Thoracic aorta (tissue), 2 donors: Measurements from ENCODE around the gene LRRC70. TPM values are rescaled to one million over a fixed set of nuclear protein-coding genes. Genes with fewer than 3 reads are reported as not detected.
A peak's percentile ranks its signal among the peaks of the same experiment; 100 is the strongest.

Experiments used
- ATAC-seq: fragments of 150-250 bp; one replicate; pipeline ENCODE4 v1.8.0; 2017; ENCODE audit warnings: low read depth; ENCODE audit not compliant: insufficient number of reproducible peaks, low FRiP score
- DNase-seq: peaks from one replicate; pipeline ENCODE4 v3.0.0-alpha.2; 2020; ENCODE audit warnings: low spot score
- H3K27ac ChIP-seq, 2 donors: fragments of 200-600 bp; sonication (generic); 1 replicate in 1 of 2; 2 replicates in 1 of 2; pipeline ENCODE4 v1.5.1; 2016; ENCODE audit warnings: mild to moderate bottlenecking in 2 of 2, moderate library complexity in 2 of 2
- H3K27me3 ChIP-seq: fragments of 200-600 bp; sonication (generic); replicated peaks from 2 replicates; pipeline ENCODE4 v1.6.0; 2016; ENCODE audit warnings: mild to moderate bottlenecking; ENCODE audit not compliant: insufficient read depth
- H3K36me3 ChIP-seq: fragments of 200-600 bp; sonication (generic); one replicate; pipeline ENCODE4 v1.5.1; 2016
- H3K4me1 ChIP-seq, 2 donors: fragments of 200-600 bp; sonication (generic); 1 replicate in 1 of 2; 2 replicates in 1 of 2; pipeline versions ENCODE4 v1.5.1 to v1.6.0; 2016; ENCODE audit warnings: low read depth in 2 of 2, mild to moderate bottlenecking in 1 of 2; ENCODE audit not compliant: control insufficient read depth in 1 of 2
- H3K4me3 ChIP-seq: fragments of 200-600 bp; sonication (generic); 2 replicates; pipeline ENCODE4 v1.5.1; 2016; ENCODE audit warnings: mild to moderate bottlenecking
- H3K9me3 ChIP-seq: fragments of 200-600 bp; sonication (generic); 2 replicates; pipeline ENCODE4 v1.5.1; 2016
- total RNA-seq, 2 donors: library from RNA; depleted of rRNA; stranded (reverse); fragments of >200 nt; gene quantifications; one replicate each; pipeline versions ENCODE4 v1.1.0 to v1.2.3, GENCODE V29; 2016
- TF ChIP-seq, protein P1 (sequence below): fragments of 200-600 bp; sonication (generic); IDR thresholded peaks from one replicate; pipeline ENCODE4 v1.5.1; 2019; ENCODE audit warnings: antibody characterized with exemption

Gene LRRC70, protein sequence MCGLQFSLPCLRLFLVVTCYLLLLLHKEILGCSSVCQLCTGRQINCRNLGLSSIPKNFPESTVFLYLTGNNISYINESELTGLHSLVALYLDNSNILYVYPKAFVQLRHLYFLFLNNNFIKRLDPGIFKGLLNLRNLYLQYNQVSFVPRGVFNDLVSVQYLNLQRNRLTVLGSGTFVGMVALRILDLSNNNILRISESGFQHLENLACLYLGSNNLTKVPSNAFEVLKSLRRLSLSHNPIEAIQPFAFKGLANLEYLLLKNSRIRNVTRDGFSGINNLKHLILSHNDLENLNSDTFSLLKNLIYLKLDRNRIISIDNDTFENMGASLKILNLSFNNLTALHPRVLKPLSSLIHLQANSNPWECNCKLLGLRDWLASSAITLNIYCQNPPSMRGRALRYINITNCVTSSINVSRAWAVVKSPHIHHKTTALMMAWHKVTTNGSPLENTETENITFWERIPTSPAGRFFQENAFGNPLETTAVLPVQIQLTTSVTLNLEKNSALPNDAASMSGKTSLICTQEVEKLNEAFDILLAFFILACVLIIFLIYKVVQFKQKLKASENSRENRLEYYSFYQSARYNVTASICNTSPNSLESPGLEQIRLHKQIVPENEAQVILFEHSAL
- total RNA-seq = 1 to 10 TPM; 3.6 to 4.2 TPM

DNA sequence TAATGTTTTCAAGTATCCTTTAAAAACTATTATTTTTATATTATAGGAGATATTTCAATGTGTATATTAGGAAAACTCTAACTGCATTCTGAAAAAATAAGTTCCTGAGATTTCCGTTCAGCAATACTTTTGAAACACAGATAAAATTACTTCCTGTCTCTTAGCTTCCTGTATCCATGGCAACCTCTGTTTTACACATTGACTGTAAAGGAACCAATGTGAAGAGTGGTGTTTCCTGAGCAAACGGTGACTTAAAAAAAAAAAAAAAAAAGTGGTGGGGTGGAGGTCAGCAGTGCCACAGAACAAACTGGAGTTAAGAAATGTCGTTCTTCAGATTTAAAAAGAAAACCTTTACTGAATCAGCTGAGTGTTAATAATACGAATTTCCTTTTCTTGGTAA, at the start of gene LRRC70:
Gene LRRC70 (plus strand): TSS at position 280 of the 400 bp plus-strand sequence. CDS start 620 bp downstream, outside the sequence.
- Histone ChIP-seq H3K4me3 (peak within 1 kb of the TSS; percentile 2), H3K36me3 (no peaks in the 10 kb centered on the region), H3K4me1 (no peaks in the 10 kb centered on the region), H3K9me3 (no peaks in the 10 kb centered on the region), H3K27me3 (no peaks in the 10 kb centered on the region), H3K27ac (no peak within 1 kb of the TSS)
- TF ChIP-seq, protein P1, sequence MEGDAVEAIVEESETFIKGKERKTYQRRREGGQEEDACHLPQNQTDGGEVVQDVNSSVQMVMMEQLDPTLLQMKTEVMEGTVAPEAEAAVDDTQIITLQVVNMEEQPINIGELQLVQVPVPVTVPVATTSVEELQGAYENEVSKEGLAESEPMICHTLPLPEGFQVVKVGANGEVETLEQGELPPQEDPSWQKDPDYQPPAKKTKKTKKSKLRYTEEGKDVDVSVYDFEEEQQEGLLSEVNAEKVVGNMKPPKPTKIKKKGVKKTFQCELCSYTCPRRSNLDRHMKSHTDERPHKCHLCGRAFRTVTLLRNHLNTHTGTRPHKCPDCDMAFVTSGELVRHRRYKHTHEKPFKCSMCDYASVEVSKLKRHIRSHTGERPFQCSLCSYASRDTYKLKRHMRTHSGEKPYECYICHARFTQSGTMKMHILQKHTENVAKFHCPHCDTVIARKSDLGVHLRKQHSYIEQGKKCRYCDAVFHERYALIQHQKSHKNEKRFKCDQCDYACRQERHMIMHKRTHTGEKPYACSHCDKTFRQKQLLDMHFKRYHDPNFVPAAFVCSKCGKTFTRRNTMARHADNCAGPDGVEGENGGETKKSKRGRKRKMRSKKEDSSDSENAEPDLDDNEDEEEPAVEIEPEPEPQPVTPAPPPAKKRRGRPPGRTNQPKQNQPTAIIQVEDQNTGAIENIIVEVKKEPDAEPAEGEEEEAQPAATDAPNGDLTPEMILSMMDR = no peak
- DNase-seq (no peak), ATAC-seq (no peak)

DNA sequence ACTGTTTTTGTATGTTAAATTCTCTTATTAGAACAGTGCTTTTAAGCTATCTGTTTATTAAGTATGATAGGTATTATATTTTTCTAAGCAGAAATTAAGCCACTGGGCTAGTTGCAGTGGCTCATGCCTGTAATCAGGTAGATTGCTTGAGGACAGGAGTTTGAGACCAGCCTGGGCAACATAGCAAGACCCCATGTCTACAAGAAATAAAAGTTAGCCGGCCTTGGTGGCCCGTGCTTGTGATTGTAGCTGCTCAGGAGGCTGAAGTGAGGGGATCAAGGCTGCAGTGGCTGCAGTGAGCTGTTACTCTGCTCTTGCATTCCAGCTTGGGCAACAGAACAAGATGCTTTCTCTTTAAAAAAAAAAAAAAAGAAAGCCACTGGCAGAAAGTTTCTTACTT, 45.0 kb upstream of the LRRC70 start:
- Histone ChIP-seq H3K9me3 (no peaks in the 10 kb centered on the region), H3K27me3 (no peaks in the 10 kb centered on the region), H3K4me3 (no peak overlapping the region), H3K27ac (no peak overlapping the region), H3K36me3 (peaks cover 4% of the 10 kb centered on the region), H3K4me1 (no peaks in the 10 kb centered on the region)
- DNase-seq (no peak), ATAC-seq (no peak)
- TF ChIP-seq, protein P1 = no peak

DNA sequence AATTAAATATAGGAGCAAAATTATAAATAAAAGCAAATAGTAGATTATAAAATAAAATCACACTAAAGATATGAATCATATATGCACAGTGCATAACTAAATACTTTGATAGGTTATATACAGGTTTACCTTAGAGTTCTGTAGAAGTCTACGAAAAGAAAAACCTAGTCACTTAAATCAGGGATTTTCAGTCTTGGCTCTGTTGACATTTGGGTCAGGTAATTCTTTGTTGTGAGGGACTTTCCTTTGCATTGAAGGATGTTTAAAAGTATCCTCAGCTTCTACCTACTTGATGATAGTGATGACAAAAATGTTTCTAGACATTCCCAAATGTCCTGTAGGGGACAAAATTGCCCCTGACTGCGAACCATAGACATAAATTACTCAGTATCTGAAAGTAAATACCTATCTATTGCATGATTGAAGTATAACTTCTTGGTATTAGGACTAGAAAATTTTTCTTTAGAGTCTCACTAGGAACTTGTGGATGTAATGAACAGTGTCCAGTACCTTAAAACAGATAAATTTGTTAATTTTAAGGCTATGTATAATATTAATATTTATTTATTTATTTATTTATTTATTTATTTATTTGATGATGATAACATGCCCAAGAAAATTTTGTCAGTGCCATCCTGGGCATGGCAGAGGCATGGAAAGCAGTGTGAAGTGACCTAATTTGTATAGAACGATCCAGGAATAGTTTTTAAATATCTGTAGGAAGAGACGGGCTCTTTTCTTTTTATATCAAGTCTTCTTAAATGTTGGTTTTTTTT, 44.0 kb upstream of the LRRC70 start:
- Histone ChIP-seq H3K27ac (no peak overlapping the region), H3K4me3 (no peak overlapping the region), H3K27me3 (no peaks in the 10 kb centered on the region), H3K4me1 (no peaks in the 10 kb centered on the region), H3K36me3 (peaks cover 4% of the 10 kb centered on the region), H3K9me3 (no peaks in the 10 kb centered on the region)
- no peak for ATAC-seq
- DNase-seq = no peak
- TF ChIP-seq, protein P1 = no peak

DNA sequence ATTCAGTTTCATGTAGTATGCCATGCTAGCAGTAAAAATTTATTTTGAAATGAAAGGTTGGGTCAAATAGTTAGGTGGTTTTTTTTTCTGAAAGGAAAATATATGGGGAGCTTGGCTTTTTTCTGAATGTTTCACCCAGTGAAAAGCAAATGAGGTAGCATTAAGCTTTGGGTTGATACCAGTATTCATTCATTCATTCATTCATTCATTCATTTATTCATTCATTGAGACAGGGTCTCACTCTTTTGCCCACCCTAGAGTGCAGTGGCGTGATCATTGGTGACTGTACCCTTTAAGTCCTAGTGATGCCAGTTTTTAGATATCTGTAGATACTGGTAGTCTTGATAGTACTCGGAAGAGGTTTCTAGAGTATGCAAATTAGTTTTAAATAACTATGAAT, 42.4 kb upstream of the LRRC70 start:
- TF ChIP-seq, protein P1 = no peak
- Histone ChIP-seq H3K4me3 (no peak overlapping the region), H3K27me3 (no peaks in the 10 kb centered on the region), H3K9me3 (no peaks in the 10 kb centered on the region), H3K27ac (no peak overlapping the region), H3K36me3 (peaks cover 1% of the 10 kb centered on the region), H3K4me1 (no peaks in the 10 kb centered on the region)
- no peak for DNase-seq
- ATAC-seq = no peak

DNA sequence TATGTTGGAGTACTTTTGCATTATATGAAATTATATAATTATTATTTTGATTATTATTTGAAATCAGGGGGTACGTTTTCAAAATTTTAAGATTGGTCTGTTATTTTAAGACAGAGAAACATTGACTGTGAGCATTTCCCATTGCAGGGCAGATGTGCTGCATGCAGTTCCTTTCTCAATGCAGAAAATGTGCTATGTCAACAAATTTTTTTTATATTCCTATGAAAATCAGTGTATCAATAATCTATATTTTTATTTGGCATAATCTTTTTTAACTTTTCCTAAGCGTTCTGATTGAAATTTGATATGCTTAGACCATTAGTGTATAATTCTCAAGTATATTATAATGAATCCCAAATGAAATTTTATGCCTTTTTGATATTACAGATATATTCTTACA, 41.8 kb upstream of the LRRC70 start:
- no peak for ATAC-seq
- Histone ChIP-seq H3K4me1 (no peaks in the 10 kb centered on the region), H3K27me3 (no peaks in the 10 kb centered on the region), H3K4me3 (no peak overlapping the region), H3K27ac (no peak overlapping the region), H3K36me3 (no peaks in the 10 kb centered on the region), H3K9me3 (no peaks in the 10 kb centered on the region)
- TF ChIP-seq, protein P1 = no peak
- DNase-seq = no peak
